Activated CD4-positive, alpha-beta T cell treated with anti-CD3 and anti-CD28 coated beads for 1 hour (primary cell): Measurements from ENCODE around the gene CEBPB.

Source experiments
- DNase-seq: peaks from one replicate; pipeline ENCODE4 v3.0.0-alpha.2; 2020

CEBPB gene

DNA sequence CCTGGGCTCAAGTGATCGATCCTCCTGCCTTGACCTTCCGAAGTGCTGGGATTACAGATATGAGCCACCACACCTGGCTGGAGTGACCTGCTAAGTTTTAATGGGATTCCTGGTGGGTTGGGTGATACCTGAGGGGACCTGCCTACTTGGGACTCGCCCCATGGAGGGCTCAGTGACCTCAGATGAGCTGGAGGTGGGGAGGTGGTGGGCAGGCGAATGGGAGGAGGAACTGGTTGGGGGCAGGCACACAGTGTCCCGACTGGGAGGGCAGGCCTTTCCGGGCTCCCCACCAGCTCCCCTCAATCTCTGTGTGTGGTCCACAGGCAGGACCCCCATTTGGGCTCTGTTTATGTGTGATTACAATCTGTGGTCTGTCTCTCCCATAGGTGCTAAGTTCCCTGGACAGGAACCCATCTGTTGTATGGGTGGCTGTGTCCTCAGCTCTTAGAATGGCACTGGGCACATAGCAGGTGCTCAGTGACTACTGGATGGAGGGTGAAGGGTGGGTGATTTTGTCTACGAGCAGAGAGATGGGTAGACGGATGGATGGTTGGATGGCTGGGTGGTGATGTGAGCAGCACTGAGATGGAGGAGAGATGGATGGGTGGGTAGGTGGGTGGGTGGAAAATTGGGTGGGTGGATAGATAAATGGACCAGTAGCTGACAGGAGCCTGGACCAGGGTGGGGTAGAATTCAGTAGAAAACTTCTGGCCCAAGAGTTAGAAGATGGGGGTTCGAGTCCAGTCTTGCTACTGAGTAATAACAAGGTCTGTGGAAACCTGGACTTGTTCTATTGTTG lies 23.8 kb downstream of the CEBPB start:
- DNase-seq = no peak

DNA sequence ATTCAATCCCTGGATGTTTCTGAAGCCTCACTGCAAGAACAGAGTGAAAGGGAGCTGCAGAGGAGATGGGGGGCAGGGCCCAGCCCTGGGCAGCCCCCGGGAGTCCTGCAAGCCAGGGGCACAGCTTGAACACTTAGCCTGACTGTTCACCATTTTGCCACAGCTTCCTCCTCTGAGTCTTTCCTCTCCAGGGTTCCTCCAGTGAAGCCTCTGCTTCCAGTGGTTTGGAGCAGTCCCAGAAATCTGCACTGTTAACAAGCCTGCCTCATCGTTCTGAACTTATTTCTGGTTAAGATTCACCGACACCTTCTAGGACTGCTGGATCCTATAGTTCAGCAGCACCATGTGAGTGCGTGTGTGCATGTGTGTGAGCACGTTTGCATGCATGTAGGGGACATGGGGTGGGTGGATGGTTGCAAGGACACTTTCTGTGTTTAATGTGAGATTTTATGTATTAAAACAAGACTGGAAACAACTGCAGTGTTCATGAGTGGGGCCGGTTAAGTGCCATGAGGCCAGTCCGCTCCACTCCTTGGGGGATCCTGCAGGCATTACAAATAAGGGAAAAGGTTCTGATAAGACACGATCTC lies 24.6 kb downstream of the CEBPB start:
- DNase-seq = no peak

DNA sequence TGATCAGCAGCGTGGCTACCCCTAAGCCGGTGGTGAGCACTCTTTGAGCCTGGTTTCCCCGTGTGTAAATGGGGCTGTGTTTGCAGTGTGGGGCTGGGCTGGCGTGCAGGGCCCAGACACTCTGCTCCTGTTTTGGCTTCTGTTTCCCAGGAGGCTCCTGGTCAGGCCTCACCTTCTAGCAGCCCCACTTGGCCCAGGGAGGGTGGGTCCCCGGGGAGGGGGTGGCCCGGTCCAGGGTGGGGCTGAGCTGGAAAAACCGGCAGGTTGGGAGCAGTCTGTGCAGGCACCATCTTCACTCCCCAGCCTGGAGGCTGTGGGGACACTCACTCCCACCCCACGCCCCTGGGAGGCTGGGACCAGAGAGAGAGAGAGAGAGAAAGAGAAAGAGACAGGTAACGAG lies 25.3 kb downstream of the CEBPB start:
- no peak for DNase-seq

DNA sequence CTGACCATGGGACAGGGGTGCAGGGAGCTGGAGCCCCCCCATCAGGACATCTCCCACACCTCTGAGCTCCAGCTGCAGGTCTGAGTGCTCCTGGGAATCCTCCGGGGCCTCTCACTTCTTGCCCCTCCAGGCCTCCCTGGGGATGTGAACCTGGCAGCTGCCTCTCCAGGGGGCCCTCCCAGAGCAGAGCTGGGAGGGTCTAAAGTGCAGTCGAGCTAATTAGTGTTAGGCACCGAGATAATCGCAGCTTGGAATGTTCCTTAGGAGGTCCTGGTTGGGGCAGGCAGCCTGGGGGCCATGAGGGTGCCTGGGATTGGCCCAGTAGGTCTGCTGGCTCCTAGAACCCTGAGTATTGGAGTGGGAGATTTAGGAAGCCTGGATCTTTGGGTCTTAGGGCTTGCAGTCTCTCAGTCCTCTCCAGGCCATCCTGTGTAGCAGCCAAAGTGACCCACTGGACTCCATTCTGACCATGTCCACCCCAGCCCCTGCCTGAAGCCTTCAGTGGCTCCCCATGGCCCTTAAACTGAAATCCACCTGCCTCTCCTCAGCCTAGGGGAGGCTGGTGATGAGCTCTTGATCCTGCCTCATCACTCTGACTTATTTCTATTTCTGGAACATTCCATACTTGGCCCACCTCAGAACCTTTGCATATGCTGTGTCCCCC lies 26.0 kb downstream of the CEBPB start:
- no peak for DNase-seq

DNA sequence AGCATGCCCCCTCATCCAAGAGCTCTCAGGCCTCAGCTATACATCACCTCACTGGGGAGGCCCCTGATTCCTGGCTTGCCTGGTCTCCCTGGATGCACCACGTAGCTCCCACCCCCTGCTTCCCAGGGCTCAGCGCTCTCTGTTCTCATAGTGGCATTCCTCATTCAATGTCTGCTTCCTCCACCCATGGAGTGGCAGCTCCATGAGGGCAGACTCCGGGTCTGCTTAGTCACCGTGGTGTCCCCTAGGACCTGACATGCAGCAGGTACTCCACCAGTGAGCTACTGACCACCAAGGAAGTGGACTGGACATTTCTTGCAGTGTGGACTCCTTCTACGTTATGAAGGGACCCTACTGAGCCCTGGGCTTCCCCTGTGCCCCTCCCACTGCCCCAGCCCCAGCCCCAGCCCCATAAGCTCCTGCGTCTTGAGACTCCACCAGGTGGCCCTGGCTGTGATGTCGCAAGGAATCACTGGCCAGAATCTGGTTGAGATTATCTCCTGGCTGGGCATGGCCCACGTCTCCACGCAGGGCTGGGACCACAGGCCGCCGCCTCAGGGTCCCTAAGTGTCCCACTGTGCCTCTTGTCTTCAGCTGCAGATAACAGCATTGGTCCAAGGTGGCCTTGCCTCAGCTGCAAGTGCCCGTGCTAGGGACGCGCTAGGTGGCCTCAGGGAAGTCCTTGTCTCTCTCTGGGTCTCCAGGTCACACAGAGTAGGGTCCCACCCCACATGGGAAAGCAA lies 26.7 kb downstream of the CEBPB start:
- DNase-seq = no peak

DNA sequence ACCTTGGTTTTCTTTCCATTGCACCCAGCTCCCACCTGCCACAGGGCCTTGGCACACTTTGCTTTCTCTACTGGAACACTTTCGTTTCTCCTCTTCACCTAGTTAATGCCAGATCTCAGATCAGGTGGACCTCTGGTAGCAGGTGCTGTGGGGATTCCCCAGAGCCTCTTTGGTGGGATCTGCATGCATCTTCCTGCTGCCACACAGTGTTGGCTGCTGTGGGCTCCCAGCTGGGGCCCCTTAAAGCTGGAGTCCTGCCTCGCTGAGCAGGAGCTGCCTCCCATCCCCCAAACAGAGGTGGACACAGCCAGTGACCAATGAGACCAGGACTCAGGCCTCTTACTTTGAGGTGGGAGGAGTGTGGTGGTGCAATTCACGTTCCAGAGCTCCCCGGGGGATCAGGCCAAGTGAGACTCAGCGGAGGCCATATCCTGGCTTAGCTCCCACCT lies 28.4 kb downstream of the CEBPB start:
- DNase-seq = no peak

DNA sequence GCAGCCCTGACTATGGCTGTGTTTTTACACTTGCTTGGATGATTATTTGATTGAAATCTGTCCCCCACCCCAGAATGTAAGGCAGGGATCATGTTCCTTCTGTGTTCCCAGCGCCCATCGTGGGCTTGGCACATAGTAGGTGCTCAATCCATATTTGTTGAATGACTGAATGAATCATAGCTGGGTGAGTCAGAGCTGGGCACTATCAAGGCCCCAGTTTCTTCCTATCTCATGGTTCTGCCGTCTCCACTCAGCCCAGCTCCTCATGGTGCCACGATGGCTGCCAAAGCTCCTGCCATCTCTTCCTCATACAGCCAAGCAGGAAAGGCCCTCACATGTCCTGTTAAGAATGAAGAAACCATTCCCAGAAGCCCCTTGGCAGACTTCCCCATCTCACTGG lies 29.0 kb downstream of the CEBPB start:
- no peak for DNase-seq

DNA sequence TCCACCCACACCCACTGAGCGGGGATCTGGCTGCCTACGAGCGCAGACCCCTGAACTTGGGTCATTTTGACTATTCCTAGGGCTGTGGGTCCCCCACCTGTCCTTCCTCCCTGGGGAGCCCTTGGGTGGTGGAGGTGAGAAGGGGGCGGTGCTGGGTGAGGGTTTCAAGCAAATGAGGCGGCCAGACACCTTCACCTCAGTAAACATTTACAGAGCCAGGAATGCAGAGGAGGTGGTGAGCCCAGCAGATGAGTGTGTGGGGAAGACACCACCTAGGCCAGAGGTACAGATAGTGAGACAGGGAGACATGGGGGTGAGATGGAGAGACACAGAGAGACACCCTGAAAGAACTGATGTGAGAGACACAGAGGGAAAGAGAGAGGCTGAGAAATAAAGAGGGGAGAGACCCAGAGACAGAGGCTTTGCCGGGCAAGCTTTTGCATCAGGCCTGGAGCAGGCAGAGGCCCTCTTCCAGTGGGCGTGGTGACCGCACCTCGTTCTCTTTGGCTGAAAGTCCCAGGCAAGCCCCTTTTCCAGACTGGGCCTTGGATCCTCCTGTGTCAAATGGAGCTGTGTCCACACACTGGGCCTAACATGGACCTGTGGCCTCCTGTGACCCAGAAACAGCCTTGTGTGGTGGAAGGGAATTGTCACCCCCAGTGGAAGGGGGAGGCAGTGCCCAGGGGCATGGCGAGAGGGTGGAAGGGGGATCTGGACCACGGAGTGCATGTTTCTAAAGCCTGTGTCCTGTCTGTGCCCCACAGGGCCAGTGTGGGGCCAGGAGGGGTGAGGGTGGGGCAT lies 29.7 kb downstream of the CEBPB start:
- DNase-seq = no peak

DNA sequence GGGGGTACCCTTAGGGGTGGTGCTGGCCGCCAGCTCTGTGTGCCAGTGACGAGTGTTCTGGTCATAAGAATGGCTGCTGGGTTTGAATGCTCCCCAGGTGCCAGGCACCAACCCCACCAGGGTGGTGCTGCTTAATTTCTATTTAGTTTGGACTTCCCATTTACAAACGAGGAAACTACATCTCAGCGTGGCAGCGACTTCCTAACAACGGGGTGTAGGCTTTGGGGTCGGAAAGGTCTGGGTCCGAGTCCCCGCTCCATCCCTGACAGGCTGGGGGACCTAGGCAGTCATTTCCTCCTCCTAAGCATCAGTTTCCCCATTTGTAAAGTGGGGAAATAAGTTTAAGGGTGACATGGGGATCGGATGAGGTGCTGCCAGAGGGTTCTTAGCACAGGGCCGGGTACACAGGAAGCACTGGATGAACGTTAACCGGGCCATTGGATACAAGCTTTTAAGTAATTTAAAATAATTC lies 30.3 kb downstream of the CEBPB start:
- no peak for DNase-seq

DNA sequence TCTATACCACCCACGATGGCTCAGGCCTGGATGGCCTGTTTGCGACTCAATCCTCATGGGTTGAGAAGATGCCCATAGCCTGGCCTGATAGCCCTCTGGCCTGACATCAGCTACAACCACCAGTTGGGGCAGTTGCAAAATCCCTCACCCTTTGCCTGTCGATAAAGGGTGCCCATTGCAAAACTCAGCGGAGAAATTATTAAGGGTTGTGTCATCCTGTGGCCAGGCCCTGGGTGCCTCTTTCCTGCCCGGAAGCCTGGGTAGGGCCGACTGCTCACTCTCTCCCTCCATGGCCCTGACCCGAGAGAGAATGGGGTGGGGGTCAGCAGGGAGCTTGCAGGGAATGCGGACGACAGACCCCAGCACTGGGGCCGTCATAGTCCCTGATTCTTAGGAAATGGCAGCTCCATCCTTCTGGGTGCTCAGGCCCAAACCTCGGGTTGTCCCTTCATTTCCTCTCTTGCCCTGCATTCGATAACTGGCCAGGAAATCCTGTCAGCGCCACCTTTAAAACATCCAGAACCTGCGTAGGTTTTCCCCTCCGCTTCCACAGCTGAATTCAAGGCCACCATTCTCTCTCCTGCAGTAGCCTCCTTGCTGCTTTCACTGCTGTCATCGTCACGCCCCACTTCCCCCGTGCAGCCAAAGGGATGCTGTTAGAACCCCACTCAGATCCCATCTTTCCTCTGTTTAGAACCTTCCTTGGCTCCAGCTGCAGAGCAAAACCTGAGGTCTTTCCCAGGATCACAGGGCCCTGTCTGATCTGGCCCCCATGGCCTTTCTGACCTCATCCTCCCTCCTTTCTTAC lies 31.1 kb downstream of the CEBPB start:
- DNase-seq = no peak

DNA sequence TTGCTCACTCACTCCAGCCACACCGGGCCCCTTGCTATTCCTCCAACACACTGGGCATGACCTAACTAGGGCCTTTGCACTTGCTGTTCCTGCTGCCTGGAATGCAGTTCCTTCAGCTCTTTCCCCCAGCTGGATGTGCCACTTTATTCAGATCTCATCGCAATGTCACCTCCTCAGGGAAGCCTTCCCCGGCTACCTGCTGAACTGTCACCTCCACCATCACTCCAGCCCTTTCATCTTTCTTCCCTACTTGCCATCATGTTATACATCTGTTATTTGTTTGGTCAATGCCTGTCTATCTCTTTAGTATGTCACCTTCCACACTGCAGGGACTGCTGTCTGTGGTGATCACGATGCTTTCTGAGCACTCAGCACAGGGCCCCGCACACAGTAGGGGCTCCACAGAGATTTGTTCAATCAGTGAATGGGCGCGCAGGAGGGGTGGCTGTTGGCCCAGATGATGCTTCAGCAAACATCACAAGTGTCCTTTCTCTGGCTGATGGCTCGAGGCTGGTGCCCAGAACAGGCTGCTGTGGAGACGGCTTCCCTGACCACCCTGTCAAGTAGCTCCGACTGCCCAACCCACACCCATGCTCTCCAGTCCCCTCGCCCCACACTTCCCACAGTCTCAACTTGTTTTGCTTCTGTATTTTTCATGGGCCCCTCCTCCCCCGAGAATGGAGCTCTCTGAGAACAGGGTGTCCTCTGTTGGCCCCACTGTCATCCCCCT lies 31.8 kb downstream of the CEBPB start:
- DNase-seq = no peak

DNA sequence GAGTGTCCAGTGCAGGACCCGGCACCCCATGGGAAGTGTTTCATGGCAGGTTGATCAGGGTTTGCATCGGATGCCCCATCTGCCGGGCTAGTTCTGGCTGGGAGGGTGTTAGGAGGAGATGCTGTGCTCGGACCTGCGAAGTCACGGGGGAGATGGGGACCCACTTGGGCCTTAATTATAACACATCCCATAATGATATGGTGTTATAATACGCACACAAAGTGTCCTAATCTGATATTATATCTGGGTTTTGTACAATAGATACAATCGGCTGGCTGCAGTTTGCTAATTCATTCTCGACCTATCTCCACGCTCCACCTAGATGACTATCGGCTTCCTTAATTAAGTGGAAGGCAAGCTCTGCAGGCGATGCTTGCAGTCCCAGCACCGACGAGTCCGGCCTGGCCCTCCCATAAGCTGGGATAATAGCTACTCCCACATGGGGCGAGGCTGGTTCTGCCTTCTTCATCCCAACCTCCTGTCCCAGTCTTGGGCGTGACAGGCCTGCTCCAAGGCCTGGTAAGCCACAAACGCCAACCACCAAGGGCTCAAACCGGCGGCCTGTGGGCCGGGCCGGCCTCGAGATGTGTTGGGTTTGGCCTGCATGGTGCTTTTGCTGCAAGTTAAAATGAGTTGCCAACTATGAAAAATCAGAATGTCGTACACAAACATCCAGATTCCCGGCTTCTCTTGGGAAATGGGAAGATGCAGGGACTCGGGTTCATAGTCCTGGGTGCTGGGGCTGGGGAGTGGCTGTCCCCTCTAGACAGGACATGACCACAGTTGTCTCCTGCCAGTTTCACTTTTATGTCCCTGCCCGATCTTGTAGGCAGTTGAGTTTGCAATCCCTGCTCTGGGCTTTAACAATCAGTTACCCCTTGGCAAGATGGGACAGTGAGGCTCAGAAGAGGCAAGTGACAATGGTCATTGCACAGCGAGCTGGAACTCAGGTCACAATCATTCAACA lies 32.7 kb downstream of the CEBPB start:
- no peak for DNase-seq

DNA sequence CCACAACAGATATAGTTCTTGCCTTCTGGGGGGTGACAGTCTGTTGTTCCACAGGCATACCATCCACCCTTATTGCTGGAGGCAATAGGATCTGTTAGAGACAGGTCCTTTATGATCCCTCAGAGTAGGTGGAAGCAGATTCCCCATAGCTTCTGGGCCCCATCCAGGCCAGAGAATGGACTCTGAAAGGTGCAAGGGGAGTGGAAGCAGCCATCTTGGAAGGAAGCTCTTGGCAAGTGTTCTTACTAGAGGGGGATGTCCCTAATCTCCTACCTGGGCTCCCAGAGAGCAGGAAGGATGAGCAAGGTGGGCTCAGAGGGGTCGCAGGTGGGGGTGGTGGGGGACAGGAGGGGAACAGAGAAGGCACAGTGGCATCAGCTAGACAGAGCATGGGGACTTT lies 33.4 kb downstream of the CEBPB start:
- no peak for DNase-seq

DNA sequence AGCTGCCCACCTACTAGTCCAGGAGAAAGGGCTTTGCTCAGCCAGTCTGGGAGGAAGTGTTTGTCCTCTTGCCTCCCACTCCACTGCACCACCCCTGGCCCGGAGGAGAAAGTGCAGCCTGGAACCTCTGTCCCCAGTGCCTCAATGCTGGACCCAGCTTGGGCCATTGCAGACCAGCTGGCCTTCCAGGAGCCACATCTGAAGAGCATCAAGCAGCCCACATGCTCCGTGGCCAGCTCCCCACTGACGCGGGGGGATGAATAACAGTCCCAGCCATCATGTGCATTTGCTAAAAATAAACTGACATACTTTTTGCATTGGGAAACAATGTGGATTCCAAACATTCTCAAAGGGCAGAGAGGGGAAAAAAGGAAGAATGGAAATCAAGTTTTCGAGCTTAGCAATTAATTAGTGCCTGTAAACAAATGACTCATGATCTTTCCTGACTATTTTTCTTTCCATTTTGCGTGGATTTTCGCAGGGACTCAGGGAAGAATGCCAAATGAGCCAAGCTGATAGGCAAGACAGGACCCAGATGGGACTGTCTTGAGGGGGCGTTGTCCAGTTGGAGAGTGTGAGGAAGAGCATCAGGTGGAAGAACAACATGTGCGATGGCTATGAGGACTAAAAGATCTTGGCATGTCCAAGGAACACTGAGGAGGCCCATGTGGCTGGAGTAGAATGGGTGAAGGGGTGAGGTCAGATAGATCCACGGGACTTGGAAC lies 34.1 kb downstream of the CEBPB start:
- no peak for DNase-seq

DNA sequence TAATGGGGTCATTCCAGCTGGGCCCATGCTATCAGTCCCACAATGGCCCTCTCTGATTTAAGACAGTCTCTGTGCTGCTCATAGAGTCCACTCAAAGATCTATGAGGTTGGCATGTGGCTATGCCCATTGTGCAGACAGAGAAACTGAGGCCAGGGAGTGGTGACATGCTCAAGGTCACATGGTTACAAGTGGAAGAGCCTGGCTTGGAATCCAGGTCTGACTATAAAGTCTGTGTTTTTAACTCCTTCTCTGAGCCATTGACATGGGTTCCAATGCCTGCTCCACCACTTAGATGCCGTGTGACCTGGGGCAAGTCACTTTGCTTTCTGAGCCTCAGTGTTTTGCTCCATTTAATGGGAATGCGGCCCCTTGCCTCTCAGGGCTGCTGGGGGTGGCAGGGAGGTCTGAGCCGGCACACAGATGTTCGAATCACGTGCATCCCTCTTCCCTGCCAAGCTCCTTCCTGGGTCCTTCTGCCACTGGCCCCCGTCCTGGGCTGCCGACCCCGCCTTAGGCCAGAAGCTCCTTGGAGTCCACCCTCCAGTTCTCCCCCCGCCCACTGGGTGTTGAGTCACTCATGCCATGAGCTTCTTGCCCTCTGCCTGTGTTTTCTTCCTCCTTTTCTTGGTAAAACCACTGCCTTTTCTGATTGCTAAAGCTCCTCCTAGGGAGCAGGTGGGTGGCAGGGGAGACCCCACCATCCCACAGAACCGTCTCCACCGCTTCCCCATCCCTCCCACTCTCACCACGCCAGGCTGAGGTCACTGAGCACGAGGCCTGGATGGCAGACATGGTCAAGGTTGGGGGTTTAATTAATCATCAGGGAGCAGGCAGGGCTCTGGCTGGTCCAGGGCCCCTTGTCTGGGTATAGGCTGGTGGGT lies 35.7 kb downstream of the CEBPB start:
- no peak for DNase-seq

DNA sequence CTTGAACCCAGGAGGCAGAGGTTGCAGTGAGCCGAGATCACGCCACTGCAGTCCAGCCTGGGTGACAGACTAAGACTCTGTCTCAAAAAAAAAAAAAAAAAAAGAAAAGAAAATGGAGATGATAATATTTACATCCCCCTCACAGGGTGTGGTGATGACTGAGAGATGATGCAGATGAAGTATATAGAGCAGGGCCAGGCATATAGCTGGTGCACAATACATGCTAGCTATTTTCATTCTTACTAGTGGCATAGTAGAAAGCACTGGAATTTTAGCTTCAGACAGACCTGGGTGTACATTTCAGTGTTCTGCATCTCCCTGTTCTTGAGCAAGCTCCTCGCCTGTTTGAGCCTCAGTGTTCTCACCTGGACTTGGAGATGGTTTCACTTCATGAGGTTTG lies 36.9 kb downstream of the CEBPB start:
- DNase-seq = no peak

DNA sequence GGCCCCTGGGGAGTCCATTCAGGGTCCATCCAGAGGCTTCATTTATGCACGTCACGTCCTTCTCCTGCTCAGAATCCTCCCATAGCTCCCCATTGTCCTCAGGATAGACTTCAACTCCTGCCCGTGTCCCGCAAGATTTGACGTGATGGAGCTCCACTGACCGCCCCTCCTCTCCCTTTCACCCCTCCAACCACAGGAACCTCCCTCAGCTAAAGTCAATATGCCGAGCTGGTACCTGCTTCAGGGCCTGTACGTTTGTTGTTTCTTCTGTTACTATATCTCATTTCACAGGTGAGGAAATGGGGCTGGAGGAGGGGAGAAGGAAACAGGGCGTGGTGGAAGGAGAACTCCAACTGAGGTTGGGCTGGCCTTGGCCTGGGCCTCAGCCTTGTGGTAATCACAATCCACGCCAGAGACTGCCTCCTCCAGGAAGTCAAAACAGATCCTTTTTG lies 38.6 kb downstream of the CEBPB start:
- no peak for DNase-seq

DNA sequence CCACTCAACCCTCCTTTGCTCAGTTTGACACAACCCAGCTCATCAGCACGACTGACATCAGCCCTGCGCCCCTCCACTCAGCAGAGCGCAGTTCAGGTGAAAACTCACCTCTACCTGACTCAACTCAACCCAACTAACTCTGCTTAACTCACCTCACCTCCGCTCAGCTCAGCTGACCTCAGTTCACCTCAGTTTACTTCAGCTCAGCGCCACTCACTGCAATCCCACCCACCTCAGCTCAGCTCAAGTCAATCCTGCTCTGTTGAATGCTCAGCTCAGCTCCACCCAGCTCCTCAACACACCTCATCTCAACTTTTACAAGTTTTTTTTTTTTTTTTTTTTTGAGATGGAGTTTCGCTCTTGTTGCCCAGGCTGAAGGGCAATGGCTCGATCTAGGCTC lies 39.6 kb downstream of the CEBPB start:
- no peak for DNase-seq
